OCI-M2 (cell line): Measurements from ENCODE around the gene TATDN2.
A peak's percentile ranks its signal among the peaks of the same experiment; 100 is the strongest.

Experiments
- DNase-seq: peaks from one replicate; lab custom pipeline; 2025; ENCODE audit not compliant: unreplicated experiment; lab: John Stamatoyannopoulos, UW

Gene TATDN2

GRCh38 chr3:10248184-10248983, at the start of gene TATDN2:
Gene TATDN2 (plus strand): TSS chr3:10248459. CDS start chr3:10249201, 742 bp downstream.
- peak; percentile 55 for DNase-seq

- DNase-seq: no peak
These were observed 49.3 kb upstream of the TATDN2 start for GRCh38 chr3:10198761-10199649.

- no peak for DNase-seq
These were observed 43.3 kb upstream of the TATDN2 start for GRCh38 chr3:10204921-10205320.

GRCh38 chr3:10205451-10206165, 42.7 kb upstream of the TATDN2 start:
- no peak for DNase-seq

GRCh38 chr3:10206166-10206511, 42.1 kb upstream of the TATDN2 start:
- no peak for DNase-seq

- DNase-seq: no peak
These were observed 35.0 kb upstream of the TATDN2 start for GRCh38 chr3:10213156-10213792.

GRCh38 chr3:10215578-10216368, 32.5 kb upstream of the TATDN2 start:
- DNase-seq: no peak

- no peak for DNase-seq
These were observed 30.9 kb upstream of the TATDN2 start for GRCh38 chr3:10217359-10217758.

GRCh38 chr3:10219737-10220136, 28.5 kb upstream of the TATDN2 start:
- no peak for DNase-seq

GRCh38 chr3:10223676-10224639, 24.3 kb upstream of the TATDN2 start:
- DNase-seq: no peak

- no peak for DNase-seq
These were observed 23.2 kb upstream of the TATDN2 start for GRCh38 chr3:10224794-10225665.

- no peak for DNase-seq
These were observed 22.0 kb upstream of the TATDN2 start for GRCh38 chr3:10226293-10226692.

GRCh38 chr3:10228248-10228950, 19.9 kb upstream of the TATDN2 start:
- no peak for DNase-seq

GRCh38 chr3:10229576-10229975, 18.7 kb upstream of the TATDN2 start:
- DNase-seq: no peak

GRCh38 chr3:10232137-10232536, 16.1 kb upstream of the TATDN2 start:
- no peak for DNase-seq

- no peak for DNase-seq
These were observed 14.3 kb upstream of the TATDN2 start for GRCh38 chr3:10233988-10234387.

GRCh38 chr3:10234526-10235230, 13.6 kb upstream of the TATDN2 start:
- no peak for DNase-seq
